Measurements from ENCODE around the gene REG1B. TPM values are rescaled to one million over a fixed set of nuclear protein-coding genes. Genes with fewer than 3 reads are reported as not detected.

The REG1B gene
- polyA plus RNA-seq (2011; rRNA removed) (not detected in 2 replicates), polyA plus RNA-seq (2017; fragmentation: RNase III; extraction: RNeasy Plus Mini Kit Qiagen cat#74134 plus additional on column Dnase treatment) (not detected in 3 replicates), polyA minus RNA-seq (2011; rRNA and poly(A)+ RNA removed) (not detected in 2 replicates)
- polyA plus RNA-seq (2012; cell fraction: cytosol; rRNA removed), result not detected in 2 replicates
- not detected in 2 replicates for polyA plus RNA-seq (2012; cell fraction: nucleus; rRNA removed)

GRCh38 chr2:79087785-79088364 is at the start of gene REG1B:
REG1B (minus strand) TSS chr2:79087993; CDS start chr2:79087612, 381 bp downstream.
- no peak for FAIRE-seq
- Histone ChIP-seq H3K4me1 (no peaks in the 10 kb centered on the region), H3K4me2 (no peak within 1 kb of the TSS), H3K9me3 (no peaks in the 10 kb centered on the region), H3K27ac (no peak within 1 kb of the TSS), H3K4me3 (no peak within 1 kb of the TSS)
- CTCF ChIA-PET, result no interaction called here
- WGBS (ENCODE audit: missing lambda C conversion rate), result 2% methylated on average over 2 of the region's 2 CpGs
- ATAC-seq, result no peak
- TF ChIP-seq POLR2AphosphoS2 (conservative IDR thresholded peaks at IDR 0.05; ENCODE audit: low read length) (no peak), POLR2A (IDR thresholded peaks at IDR 0.05; ENCODE audit: low read length) (no peak), FOXS1 (CRISPR knock-in tag; IDR thresholded peaks at IDR 0.05) (no peak), RAD21 (conservative IDR thresholded peaks at IDR 0.05 in 1 of 2, IDR thresholded peaks at IDR 0.05 in 1 of 2) (no peak), GATA3 (IDR thresholded peaks at IDR 0.05; ENCODE audit: borderline replicate concordance) (no peak), SMC3 (IDR thresholded peaks at IDR 0.05) (no peak), ZNF302 (CRISPR knock-in tag; IDR thresholded peaks at IDR 0.05) (no peak), REST (IDR thresholded peaks at IDR 0.05) (no peak), JUN (IDR thresholded peaks at IDR 0.05) (no peak), ESRRA (IDR thresholded peaks at IDR 0.05; ENCODE audit: borderline replicate concordance, low read length) (no peak), USF2 (IDR thresholded peaks at IDR 0.05) (no peak), KDM5A (IDR thresholded peaks at IDR 0.05) (no peak), EHMT2 (IDR thresholded peaks at IDR 0.05; ENCODE audit: low read depth) (no peak), HDAC2 (IDR thresholded peaks at IDR 0.05) (no peak), CHD2 (IDR thresholded peaks at IDR 0.05; ENCODE audit: low read length, partially characterized antibody) (no peak), MAZ (IDR thresholded peaks at IDR 0.05; ENCODE audit: borderline replicate concordance, low read depth, low read length) (no peak), NFE2L2 (conservative IDR thresholded peaks at IDR 0.05; ENCODE audit: low read length) (no peak)
- TF ChIP-seq, protein P1, sequence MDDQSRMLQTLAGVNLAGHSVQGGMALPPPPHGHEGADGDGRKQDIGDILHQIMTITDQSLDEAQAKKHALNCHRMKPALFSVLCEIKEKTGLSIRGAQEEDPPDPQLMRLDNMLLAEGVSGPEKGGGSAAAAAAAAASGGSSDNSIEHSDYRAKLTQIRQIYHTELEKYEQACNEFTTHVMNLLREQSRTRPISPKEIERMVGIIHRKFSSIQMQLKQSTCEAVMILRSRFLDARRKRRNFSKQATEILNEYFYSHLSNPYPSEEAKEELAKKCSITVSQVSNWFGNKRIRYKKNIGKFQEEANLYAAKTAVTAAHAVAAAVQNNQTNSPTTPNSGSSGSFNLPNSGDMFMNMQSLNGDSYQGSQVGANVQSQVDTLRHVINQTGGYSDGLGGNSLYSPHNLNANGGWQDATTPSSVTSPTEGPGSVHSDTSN (IDR thresholded peaks at IDR 0.05), result no peak
- DNase-seq (ENCODE audit: low read depth in 1 of 2, low spot score in 1 of 2), result no peak
- POLR2A ChIA-PET, result no interaction called here

DNA sequence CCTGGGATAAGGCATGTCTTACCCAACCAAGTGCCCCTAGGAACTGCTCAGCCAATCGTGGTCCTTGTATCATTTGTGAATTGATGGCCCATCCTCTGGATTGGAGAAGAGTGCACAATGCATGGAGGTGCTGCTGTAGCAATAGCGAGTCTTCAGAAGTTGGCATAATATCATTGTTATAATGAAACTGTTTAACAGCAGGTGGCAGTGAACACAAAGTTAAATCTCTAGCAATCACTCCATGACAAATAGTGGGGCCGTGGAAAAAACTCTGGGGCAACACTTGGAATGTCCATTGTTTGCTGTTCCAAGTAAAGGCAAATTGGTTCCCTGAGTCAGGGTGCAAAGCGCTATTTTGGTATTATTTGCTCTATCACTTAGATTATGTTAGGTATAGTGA is 43.9 kb upstream of the REG1B start:
- ATAC-seq (no peak), DNase-seq (ENCODE audit: low read depth in 1 of 2, low spot score in 1 of 2) (no peak), FAIRE-seq (no peak)
- Histone ChIP-seq H3K4me2 (no peak overlapping the region), H3K9me3 (peaks cover 3% of the 10 kb centered on the region; the same call in 1 of the 3 replicates), H3K27ac (no peak overlapping the region), H3K4me1 (no peaks in the 10 kb centered on the region), H3K4me3 (no peak overlapping the region)
- 29% methylated on average over 4 of the region's 4 CpGs for WGBS (ENCODE audit: missing lambda C conversion rate)
- POLR2A ChIA-PET, result no interaction called here
- CTCF ChIA-PET, result no interaction called here
- no peak for TF ChIP-seq NPAS2 (CRISPR knock-in tag; IDR thresholded peaks at IDR 0.05; ENCODE audit: borderline replicate concordance)
- TF ChIP-seq MAX (IDR thresholded peaks at IDR 0.05), result no peak
- no peak for TF ChIP-seq HOXB13 (CRISPR knock-in tag; IDR thresholded peaks at IDR 0.05; ENCODE audit: low read depth)
- TF ChIP-seq NFE2L2 (conservative IDR thresholded peaks at IDR 0.05; ENCODE audit: low read length), result no peak
- TF ChIP-seq, protein P2, sequence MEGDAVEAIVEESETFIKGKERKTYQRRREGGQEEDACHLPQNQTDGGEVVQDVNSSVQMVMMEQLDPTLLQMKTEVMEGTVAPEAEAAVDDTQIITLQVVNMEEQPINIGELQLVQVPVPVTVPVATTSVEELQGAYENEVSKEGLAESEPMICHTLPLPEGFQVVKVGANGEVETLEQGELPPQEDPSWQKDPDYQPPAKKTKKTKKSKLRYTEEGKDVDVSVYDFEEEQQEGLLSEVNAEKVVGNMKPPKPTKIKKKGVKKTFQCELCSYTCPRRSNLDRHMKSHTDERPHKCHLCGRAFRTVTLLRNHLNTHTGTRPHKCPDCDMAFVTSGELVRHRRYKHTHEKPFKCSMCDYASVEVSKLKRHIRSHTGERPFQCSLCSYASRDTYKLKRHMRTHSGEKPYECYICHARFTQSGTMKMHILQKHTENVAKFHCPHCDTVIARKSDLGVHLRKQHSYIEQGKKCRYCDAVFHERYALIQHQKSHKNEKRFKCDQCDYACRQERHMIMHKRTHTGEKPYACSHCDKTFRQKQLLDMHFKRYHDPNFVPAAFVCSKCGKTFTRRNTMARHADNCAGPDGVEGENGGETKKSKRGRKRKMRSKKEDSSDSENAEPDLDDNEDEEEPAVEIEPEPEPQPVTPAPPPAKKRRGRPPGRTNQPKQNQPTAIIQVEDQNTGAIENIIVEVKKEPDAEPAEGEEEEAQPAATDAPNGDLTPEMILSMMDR (IDR thresholded peaks at IDR 0.05), result no peak
- TF ChIP-seq CHD4 (IDR thresholded peaks at IDR 0.05; ENCODE audit: borderline replicate concordance), result no peak
- TF ChIP-seq RFX5 (IDR thresholded peaks at IDR 0.05), result no peak
